HL-60 (cell line): ENCODE measurements around the gene IL17B.

Source experiments
- TF ChIP-seq, protein P1 (sequence below): IDR thresholded peaks from one replicate; pipeline ENCODE4 v1.5.1; 2011; ENCODE audit warnings: low read length, control low read depth, inconsistent platforms; ENCODE audit not compliant: insufficient read depth
- TF ChIP-seq, protein P2 (sequence below): IDR thresholded peaks from 2 replicates; pipeline ENCODE4 v1.6.1; 2012; ENCODE audit warnings: low read depth; ENCODE audit not compliant: insufficient replicate concordance

DNA sequence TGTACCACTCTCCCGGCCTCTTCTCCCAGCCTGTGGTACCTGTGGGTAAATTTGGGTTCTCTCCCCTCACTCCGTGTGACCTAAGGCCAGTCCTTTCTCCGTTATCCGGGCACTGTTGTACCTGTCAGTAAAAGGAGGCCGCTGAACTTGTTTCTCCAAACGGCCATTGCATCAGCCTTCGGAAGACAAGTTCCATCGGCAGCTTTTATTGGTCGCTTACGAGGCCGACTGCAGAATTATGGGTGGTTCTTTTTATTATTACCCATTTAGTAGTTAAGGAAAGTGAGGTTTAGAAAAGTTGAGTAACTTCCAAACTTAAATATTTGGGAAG, 33.2 kb downstream of the IL17B start:
- TF ChIP-seq, protein P1, sequence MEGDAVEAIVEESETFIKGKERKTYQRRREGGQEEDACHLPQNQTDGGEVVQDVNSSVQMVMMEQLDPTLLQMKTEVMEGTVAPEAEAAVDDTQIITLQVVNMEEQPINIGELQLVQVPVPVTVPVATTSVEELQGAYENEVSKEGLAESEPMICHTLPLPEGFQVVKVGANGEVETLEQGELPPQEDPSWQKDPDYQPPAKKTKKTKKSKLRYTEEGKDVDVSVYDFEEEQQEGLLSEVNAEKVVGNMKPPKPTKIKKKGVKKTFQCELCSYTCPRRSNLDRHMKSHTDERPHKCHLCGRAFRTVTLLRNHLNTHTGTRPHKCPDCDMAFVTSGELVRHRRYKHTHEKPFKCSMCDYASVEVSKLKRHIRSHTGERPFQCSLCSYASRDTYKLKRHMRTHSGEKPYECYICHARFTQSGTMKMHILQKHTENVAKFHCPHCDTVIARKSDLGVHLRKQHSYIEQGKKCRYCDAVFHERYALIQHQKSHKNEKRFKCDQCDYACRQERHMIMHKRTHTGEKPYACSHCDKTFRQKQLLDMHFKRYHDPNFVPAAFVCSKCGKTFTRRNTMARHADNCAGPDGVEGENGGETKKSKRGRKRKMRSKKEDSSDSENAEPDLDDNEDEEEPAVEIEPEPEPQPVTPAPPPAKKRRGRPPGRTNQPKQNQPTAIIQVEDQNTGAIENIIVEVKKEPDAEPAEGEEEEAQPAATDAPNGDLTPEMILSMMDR = no peak
- TF ChIP-seq, protein P2, sequence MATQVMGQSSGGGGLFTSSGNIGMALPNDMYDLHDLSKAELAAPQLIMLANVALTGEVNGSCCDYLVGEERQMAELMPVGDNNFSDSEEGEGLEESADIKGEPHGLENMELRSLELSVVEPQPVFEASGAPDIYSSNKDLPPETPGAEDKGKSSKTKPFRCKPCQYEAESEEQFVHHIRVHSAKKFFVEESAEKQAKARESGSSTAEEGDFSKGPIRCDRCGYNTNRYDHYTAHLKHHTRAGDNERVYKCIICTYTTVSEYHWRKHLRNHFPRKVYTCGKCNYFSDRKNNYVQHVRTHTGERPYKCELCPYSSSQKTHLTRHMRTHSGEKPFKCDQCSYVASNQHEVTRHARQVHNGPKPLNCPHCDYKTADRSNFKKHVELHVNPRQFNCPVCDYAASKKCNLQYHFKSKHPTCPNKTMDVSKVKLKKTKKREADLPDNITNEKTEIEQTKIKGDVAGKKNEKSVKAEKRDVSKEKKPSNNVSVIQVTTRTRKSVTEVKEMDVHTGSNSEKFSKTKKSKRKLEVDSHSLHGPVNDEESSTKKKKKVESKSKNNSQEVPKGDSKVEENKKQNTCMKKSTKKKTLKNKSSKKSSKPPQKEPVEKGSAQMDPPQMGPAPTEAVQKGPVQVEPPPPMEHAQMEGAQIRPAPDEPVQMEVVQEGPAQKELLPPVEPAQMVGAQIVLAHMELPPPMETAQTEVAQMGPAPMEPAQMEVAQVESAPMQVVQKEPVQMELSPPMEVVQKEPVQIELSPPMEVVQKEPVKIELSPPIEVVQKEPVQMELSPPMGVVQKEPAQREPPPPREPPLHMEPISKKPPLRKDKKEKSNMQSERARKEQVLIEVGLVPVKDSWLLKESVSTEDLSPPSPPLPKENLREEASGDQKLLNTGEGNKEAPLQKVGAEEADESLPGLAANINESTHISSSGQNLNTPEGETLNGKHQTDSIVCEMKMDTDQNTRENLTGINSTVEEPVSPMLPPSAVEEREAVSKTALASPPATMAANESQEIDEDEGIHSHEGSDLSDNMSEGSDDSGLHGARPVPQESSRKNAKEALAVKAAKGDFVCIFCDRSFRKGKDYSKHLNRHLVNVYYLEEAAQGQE = no peak
